Measurements from ENCODE around the gene TPRX2. TPM values are rescaled to one million over a fixed set of nuclear protein-coding genes. Genes with fewer than 3 reads are reported as not detected.

The TPRX2 gene
- total RNA-seq, 3 donors from 2014 or later = not detected

DNA sequence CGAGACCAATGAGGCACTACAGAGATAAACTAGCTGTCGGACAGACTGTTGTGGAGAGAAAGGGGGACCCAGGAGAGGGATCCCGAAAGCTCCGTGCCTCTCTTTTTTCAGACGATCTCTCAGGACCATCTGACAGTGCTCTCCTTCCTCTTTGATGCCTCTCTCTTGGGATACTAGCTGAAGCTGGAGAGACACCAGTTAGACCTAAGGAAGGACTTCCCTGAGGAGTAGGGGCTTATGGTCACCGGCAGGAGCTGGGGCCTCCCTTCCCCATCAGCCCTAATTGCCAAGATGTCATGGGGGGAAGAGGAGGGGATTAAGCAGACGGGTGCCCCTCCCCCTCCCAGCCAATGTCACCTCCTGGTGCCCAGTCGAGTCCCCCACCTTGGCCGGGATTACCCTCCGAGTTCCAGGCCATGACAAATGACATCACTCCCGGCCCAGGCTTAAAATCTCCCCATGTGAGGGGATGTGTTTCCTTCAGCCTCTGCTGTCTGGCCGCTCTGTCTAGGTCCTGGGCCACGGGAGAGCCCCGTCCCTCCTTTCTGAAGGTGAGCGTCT lies 37.5 kb upstream of the TPRX2 start, which contains the start of gene CRX:
Gene CRX (plus strand): TSS at position 478 of the 561 bp plus-strand sequence. CDS start 12,507 bp downstream, outside the sequence.
- DNase-seq = no peak
- H3K4me3 ChIP-seq = no peak within 1 kb of the TSS
- no peaks in the 10 kb centered on the region for H3K9me3 ChIP-seq
- no peak for ATAC-seq
- H3K4me1 ChIP-seq (ENCODE audit: low read depth) = no peaks in the 10 kb centered on the region
- intact Hi-C loops (cut with DNase I, micrococcal nuclease) = no loop called here
- H3K36me3 ChIP-seq (ENCODE audit: low read depth) = no peaks in the 10 kb centered on the region
- TF ChIP-seq, protein P1, sequence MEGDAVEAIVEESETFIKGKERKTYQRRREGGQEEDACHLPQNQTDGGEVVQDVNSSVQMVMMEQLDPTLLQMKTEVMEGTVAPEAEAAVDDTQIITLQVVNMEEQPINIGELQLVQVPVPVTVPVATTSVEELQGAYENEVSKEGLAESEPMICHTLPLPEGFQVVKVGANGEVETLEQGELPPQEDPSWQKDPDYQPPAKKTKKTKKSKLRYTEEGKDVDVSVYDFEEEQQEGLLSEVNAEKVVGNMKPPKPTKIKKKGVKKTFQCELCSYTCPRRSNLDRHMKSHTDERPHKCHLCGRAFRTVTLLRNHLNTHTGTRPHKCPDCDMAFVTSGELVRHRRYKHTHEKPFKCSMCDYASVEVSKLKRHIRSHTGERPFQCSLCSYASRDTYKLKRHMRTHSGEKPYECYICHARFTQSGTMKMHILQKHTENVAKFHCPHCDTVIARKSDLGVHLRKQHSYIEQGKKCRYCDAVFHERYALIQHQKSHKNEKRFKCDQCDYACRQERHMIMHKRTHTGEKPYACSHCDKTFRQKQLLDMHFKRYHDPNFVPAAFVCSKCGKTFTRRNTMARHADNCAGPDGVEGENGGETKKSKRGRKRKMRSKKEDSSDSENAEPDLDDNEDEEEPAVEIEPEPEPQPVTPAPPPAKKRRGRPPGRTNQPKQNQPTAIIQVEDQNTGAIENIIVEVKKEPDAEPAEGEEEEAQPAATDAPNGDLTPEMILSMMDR (IDR thresholded peaks at IDR 0.05) = no peak

DNA sequence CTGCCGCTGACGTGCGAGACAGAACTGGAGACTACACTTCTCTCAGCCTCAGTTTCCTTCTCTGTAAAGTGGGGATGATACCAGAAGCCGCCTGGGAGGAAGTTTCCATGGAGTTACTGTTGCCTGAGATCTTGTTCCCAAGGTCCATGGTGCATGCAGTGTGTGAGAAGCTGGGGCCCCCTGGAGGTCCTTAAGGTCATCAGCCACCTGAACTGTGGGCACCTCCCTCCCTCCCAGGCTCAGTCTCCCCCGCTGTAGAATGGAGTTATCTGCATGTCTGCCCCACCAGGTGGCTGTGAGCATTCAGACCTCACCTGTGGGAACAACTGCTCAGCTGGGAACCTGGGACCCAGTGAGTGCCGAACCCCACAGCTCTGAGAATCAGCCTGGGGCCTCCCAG lies 34.6 kb upstream of the TPRX2 start:
- Histone ChIP-seq H3K4me3 (no peak overlapping the region), H3K4me1 (ENCODE audit: low read depth) (no peaks in the 10 kb centered on the region), H3K9me3 (no peaks in the 10 kb centered on the region), H3K36me3 (ENCODE audit: low read depth) (no peaks in the 10 kb centered on the region)
- intact Hi-C loops (cut with DNase I, micrococcal nuclease) = no loop called here
- ATAC-seq = no peak
- TF ChIP-seq, protein P1 (IDR thresholded peaks at IDR 0.05) = no peak
- DNase-seq = no peak

DNA sequence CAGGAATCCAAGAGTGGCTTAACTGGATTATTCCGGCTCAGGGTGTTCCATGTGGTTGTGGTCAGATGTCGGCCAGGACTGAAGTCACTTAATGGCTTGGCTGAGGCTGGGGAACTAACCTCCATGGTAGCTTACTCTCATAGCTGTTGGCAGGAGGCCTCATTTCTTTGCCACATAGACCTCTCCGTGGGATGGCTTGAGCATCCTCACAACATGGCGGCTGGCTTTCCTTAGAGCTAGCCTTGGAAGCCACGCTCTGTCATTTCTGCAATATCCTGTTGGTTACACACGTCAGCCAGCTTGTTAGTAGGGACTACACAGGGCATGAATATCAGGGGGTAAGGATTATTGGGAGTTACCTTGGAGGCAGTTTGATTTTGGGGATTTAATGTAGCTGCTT lies 32.2 kb upstream of the TPRX2 start:
- TF ChIP-seq, protein P1 (IDR thresholded peaks at IDR 0.05) = no peak
- no peak overlapping the region for H3K4me3 ChIP-seq
- H3K36me3 ChIP-seq (ENCODE audit: low read depth) = no peaks in the 10 kb centered on the region
- no peak for ATAC-seq
- no peaks in the 10 kb centered on the region for H3K4me1 ChIP-seq (ENCODE audit: low read depth)
- intact Hi-C loops (cut with DNase I, micrococcal nuclease) = no loop called here
- no peak for DNase-seq
- no peaks in the 10 kb centered on the region for H3K9me3 ChIP-seq

DNA sequence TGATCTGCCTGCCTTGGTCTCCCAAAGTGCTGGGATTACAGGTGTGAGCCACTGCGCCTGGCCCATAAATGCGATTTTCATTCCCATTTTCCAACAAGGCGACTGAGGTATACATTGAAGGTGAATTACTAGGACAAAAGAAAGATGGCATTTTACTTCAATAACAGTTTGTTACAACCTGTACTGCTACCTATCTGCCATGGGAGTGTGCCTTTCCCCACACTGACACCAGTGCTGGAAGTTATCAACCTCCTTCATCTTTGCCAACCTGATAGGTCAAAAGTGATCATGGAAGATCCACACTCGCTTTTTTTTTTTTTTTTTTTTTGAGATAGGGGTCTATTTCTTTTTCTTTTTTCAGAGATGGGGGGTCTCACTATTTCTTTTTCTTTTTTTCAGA lies 26.3 kb upstream of the TPRX2 start:
- ATAC-seq (no peak), DNase-seq (no peak)
- intact Hi-C loops (cut with DNase I, micrococcal nuclease) = no loop called here
- no peak overlapping the region for H3K4me3 ChIP-seq
- H3K4me1 ChIP-seq (ENCODE audit: low read depth) = no peaks in the 10 kb centered on the region
- no peaks in the 10 kb centered on the region for H3K9me3 ChIP-seq
- TF ChIP-seq, protein P1 (IDR thresholded peaks at IDR 0.05) = no peak
- no peaks in the 10 kb centered on the region for H3K36me3 ChIP-seq (ENCODE audit: low read depth)

DNA sequence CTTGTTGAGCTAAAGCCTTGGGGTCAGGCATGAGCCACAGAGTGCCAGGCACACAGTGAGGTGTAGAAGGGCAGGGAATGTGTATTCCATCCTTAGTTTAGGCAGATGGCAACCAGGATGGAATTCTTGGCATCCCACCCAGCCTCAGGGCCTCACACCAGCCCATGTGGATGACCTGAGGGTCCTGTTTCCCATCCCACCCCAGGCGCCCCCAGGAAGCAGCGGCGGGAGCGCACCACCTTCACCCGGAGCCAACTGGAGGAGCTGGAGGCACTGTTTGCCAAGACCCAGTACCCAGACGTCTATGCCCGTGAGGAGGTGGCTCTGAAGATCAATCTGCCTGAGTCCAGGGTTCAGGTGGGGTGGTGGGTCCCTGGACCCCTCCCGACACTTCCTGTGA lies 23.0 kb upstream of the TPRX2 start:
- ATAC-seq (no peak), DNase-seq (no peak)
- no peaks in the 10 kb centered on the region for H3K9me3 ChIP-seq
- H3K4me3 ChIP-seq = no peak overlapping the region
- TF ChIP-seq, protein P1 (IDR thresholded peaks at IDR 0.05) = no peak
- H3K4me1 ChIP-seq (ENCODE audit: low read depth) = no peaks in the 10 kb centered on the region
- intact Hi-C loops (cut with DNase I, micrococcal nuclease) = no loop called here
- H3K36me3 ChIP-seq (ENCODE audit: low read depth) = no peaks in the 10 kb centered on the region

DNA sequence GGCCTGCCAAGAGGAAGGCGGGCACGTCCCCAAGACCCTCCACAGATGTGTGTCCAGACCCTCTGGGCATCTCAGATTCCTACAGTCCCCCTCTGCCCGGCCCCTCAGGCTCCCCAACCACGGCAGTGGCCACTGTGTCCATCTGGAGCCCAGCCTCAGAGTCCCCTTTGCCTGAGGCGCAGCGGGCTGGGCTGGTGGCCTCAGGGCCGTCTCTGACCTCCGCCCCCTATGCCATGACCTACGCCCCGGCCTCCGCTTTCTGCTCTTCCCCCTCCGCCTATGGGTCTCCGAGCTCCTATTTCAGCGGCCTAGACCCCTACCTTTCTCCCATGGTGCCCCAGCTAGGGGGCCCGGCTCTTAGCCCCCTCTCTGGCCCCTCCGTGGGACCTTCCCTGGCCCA lies 19.6 kb upstream of the TPRX2 start:
- Histone ChIP-seq H3K9me3 (no peaks in the 10 kb centered on the region), H3K4me1 (ENCODE audit: low read depth) (no peaks in the 10 kb centered on the region), H3K4me3 (no peak overlapping the region), H3K36me3 (ENCODE audit: low read depth) (no peaks in the 10 kb centered on the region)
- ATAC-seq (no peak), DNase-seq (no peak)
- intact Hi-C loops (cut with DNase I, micrococcal nuclease) = no loop called here
- TF ChIP-seq, protein P1 (IDR thresholded peaks at IDR 0.05) = no peak
